Retina (tissue), 1 donor: Measurements from ENCODE around the gene CARD8.
"Not testable (repeated sequence)": the region's sequence is repeated elsewhere in the genome, so short reads cannot be mapped to it uniquely, and the experiment has no call there.

Source experiments
- DNase-seq: peaks from one replicate; pipeline ENCODE4 v3.0.0-alpha.2; 2016

The CARD8 gene

GRCh38 chr19:48258992-48259391, 3.3 kb upstream of the CARD8 start:
- not testable (repeated sequence) for DNase-seq

- DNase-seq: no peak
Observed at GRCh38 chr19:48258350-48258749, 2.6 kb upstream of the CARD8 start.

DNA sequence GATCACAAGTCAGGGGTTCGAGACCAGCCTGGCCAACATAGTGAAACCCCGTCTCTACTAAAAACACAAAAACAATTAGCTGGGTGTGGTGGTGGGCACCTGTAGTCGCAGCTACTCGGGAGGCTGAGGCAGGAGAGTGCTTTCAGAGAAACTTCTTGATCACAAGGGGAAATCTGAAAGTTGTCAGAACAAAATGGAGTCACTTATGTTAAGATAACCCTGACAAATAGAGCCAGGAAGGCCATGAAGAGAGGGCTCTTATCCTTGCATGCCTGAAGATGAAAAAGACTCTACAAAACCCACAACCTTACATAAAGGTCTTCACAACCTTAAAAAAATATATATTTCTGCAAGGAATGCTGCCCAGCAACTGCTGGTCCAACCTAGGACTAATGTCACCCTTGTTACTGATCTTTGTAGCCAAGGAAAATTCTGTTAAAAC, 1.2 kb downstream of the CARD8 start:
- DNase-seq: no peak

DNA sequence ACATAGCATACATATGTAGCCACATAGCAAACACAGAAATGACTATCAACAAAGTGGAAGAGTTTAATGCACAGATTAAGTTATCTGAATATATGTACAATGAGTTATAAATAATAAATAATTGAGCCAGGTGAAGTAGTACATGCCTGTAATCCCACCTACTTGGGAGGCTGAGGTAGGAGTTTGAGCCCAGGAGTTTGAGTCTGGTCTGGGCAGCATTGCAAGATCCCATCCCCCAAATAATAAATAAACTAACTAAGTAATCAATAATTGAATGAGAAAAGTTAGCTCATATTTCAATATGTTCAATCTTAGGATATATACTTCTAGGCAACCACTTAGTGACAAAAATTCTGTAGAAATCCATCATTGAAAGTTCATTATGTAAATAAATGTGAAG, 1.7 kb downstream of the CARD8 start:
- no peak for DNase-seq

DNA sequence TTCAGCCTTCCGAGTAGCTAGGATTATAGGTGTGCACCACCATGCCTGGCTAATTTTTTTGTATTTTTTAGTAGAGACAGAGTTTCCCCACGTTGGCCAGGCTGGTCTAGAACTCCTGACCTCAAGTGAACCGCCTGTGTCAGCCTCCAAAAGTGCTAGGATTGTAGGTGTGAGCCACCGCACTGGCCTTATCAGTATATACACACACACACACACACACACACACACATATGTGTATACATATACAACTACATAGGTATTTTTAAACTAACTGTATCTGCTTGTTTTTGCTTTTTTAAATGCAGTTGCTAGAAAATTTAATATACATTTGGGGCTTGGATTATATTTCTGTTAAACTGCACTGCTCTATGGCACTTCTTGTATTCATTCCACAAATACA, 3.1 kb downstream of the CARD8 start:
- DNase-seq: no peak

DNA sequence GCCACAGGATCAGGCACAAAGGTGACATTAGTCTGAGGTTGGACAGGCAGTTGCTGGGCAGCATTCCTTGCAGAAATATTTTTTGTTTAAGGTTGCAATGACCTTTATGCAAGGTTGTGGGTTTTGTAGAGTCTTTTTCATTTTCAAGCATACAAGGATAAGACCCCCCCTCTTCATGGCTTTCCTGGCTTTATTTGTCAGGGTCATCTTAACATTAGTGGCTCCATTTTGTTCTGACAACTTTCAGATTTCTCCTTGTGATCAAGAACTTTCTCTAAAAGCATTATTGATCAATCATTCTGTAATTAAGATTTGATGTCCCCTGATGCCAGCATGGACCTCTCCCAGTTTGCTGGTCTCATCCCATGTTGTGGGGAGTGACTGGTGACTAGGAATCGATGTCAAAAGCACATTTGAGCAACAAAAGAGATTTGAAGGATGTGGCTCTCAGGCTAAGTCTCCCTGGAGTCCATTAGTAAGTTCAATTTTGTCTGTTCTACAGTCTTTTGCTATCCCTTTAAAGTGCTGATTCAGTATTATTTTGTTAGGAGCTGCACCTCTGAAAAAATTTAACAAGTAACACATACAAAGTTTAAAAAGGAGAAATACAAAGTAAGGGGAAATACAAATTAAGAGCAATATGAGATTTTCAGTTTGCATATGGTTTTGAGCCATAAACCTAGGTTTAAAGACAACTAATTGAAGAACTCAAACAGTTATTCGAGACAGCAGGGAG, 5.3 kb downstream of the CARD8 start:
- DNase-seq: no peak

DNA sequence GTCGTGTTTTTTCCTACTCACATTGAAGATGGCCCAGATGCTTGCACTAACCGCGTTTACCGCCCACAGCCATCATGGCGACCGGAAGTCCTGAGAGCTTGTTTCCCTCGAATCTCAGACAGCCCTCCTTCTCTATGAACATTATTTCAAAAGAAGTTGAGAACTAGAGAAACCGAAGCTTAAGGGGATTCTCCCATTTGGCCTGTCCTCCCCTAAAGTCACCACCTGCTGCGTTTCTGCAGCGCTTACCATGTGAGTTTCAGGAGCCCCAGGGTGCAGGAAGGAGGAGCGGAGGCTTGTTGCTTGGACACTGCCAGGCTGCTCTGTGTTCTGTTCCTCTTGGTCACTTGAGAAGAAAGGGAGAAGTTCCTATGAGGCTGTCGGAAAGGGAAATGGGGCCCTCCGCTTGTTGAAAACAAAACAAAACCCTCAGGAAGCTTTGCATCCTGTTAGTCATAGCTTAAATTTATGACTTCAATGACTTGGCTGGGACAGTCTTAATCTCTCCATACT, 6.2 kb downstream of the CARD8 start:
- no peak for DNase-seq

- DNase-seq: no peak
Observed at GRCh38 chr19:48248081-48248833, 7.5 kb downstream of the CARD8 start.

DNA sequence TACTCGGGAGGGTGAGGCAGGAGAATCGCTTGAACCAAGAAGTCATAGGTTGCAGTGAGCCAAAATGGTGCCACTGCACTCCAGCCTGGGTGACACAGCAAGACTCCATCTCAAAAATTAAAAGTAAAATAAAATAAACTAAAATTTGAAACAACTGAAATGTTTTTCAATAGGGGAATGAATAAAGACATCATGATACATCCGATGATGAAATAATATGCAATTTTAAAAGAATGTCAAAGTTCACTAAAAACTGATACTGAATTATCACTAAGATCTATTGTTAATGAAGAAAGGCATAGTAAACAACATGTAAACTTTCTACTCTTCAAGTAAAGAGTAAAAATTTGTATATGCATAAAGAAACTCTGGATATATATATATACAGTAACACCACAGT, 8.5 kb downstream of the CARD8 start:
- DNase-seq: no peak

GRCh38 chr19:48246101-48246500, 9.6 kb downstream of the CARD8 start:
- DNase-seq: no peak

GRCh38 chr19:48244281-48244680, 11.4 kb downstream of the CARD8 start:
- no peak for DNase-seq

DNA sequence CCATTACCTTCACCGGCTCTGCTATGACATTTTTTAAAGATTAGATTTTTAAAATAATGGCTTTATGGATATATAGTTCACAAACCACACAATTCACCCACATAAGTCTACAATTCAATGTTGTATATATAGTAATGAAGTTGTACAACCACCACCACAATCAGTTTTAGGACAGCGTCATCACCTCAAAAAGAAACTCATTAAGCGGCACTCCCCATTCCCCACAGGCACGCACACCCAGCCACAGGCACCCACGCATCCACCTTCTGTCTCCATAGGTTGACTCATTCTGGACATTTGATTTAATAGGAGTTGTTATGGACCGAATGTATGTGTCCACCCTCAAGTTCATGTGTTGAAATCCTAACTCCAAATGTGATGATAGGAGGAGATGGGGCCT, 13.9 kb downstream of the CARD8 start:
- not testable (repeated sequence) for DNase-seq

DNA sequence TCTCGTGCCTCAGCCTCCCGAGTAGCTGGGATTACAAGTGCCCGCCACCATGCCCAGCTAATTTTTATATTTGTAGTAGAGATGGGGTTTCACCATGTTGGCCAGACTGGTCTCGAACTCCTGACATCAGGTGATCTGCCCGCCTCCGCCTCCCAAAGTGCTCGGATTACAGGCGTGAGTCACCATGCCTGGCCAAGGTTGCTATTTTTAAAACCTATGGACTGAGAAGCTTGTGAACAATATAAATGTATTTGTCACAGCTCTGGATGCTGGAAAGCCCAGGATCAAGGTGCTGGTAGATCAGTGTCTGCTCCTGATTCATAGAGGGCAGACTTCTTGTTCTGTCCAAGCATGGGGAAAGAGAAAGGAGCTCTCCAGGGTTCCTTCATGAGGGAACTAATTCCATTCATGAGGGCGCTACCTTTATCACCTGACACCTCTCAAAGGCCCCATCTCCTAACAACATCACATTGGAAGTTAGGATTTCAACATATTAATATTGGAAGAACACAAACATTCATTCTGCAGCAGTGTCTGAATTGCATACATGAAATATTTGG, 16.1 kb downstream of the CARD8 start:
- DNase-seq: no peak

DNA sequence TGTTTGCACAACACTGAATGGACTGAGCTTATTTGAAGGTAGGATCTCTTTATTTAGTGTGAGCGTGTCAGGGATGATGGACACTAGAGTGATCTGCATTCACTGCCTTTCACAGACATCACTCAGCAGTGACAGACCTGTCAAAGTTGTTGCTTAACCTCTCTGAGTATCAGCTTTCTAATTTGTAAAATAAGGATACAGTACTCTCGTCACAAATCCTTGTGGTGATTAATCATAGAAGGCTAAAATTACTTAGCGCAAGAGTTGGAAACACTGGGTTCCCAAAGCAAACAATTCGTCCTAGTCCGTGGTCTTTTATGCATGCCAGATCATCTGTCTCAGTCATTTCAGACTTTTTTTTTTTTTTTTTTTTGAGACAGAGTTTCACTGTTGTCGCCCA, 16.6 kb downstream of the CARD8 start:
- no peak for DNase-seq

GRCh38 chr19:48237057-48237456, 18.7 kb downstream of the CARD8 start:
- DNase-seq: no peak

- no peak for DNase-seq
Observed at GRCh38 chr19:48230555-48231129, 25.1 kb downstream of the CARD8 start.

DNA sequence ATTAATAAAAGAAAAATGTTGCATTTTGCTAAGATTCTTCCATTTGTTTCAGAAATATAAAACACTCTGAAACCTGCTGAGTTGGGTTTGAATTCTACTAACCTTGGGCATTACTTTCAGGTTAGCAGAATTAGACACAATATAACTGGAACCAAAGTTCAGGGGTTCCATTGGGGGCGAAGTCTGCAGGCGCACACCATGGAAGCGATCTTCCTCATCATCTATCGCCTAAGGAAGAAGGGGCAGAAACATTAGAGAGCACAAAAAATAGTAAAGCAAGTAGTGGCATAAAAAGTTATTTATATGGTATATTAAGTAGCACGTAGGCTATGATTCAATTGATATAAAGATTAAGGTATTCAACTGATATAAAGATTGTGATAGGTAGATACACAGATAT, 34.1 kb downstream of the CARD8 start:
- DNase-seq: no peak

- DNase-seq: not testable (repeated sequence)
Observed at GRCh38 chr19:48220784-48221183, 34.9 kb downstream of the CARD8 start.

DNA sequence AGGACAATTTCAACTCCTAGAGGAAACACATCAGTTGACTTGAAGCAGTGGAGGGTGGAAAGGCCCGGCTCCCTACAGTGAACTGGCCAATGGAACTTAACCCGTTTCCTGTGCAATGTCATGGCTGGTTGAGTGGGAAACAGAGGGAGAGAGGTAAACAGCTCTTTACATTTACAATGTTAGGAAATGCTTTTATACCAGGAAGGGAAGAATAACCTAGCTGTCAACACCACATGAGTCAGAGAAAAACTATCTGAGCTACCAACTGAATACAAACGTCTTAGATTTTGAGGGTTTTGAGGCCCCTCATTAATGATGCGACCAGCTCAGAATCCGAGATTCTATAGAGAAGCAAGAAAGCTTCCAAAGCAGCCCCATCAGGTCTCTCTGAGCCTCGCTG, 36.7 kb downstream of the CARD8 start:
- DNase-seq: no peak

GRCh38 chr19:48216933-48217332, 38.8 kb downstream of the CARD8 start:
- no peak for DNase-seq

DNA sequence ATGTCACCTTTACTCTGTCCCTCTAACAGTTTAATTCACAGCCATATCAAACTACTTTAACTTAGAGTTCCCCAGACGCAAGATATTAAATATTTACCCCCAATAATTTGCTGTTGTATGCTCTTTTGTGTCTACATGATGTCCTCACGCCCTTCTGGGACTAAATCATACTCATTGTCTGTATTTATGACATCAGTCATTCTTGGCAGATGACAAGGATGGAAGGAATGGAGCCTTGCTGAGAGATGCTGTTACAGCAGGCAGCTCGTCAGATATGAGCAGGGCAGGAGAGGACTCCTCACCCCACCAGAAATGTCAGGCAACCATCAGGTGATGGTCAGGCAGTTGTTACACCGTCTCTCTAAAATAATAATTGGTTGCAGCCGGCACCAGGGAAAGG, 41.8 kb downstream of the CARD8 start:
- no peak for DNase-seq

DNA sequence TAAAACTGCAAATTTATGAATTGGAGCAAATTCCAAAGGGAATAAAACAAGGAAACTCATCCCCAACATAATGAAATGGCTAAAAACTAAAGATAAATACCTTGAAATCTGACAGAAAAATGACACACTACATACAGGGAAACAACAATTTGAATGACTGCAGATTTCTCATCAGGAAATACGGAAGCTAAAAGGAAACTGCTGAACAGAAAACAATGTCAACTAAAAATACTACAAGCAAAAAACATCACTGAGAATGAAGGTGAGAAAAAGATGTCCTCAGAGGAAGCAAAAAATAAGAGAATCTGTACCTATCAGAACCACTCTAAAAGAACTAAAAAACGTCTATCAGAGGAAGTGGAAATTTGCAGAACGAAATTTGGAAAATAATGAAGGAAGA, 45.7 kb downstream of the CARD8 start:
- no peak for DNase-seq

DNA sequence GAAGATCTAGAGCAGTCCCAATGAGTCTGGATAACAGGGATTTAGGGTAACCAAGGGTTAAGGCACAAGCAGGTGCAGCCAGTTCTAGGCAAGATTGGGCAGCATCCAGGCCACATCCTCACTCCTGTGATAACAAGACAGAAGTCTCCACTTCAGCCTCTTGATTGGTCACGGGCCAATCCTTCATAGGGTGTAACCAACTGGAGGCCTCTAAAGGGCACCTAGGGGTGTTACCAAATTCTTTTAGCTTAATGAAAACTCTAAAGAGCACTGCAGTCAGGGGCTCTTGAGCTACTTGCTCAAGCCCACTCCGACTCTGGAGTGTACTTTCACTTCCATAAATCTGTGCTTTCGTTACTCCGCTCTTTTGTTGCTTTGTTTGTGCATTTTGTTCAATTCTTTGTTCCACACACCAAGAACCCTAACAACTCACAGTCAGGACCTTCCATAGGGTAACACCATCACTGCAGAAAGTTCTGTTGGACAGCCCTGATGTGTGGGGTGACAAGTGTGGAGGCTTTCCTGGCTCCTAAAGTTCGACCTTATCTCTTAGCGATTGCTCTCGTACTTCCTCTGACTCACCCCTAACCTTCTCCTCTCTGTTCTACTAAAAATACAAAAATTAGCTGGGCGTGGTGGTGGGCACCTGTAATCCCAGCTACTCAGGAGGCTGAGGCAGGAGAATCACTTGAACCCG, 49.2 kb downstream of the CARD8 start:
- no peak for DNase-seq
